H7 (cell line): ENCODE results near the gene ECSCR. TPM values are rescaled to one million over a fixed set of nuclear protein-coding genes. Genes with fewer than 3 reads are reported as not detected.
A peak's percentile ranks its signal among the peaks of the same experiment; 100 is the strongest.
"Not testable (repeated sequence)": the region's sequence is repeated elsewhere in the genome, so short reads cannot be mapped to it uniquely, and the experiment has no call there.

Source experiments
- DNase-seq: peaks from one replicate; pipeline ENCODE4 v3.0.0; 2012
- H3K27me3 ChIP-seq: 2 replicates; pipeline ENCODE4 v1.6.0; 2011; ENCODE audit warnings: mild to moderate bottlenecking, low read length; ENCODE audit not compliant: control insufficient read depth, insufficient read depth
- H3K36me3 ChIP-seq: replicated peaks from 2 replicates; pipeline ENCODE4 v1.5.1; 2011; ENCODE audit warnings: low read length; ENCODE audit not compliant: control insufficient read depth, insufficient read depth
- H3K4me3 ChIP-seq: 2 replicates; pipeline ENCODE4 v1.5.1; 2011; ENCODE audit warnings: low read depth, mild to moderate bottlenecking, control low read depth, low read length, moderate library complexity; ENCODE audit not compliant: insufficient read depth
- total RNA-seq: library from RNA; depleted of rRNA; stranded (reverse); fragments of >200 nt; shearing (Covaris generic); gene quantifications from 2 replicates; pipeline ENCODE4 v1.2.3, GENCODE V29; 2014

The ECSCR gene
- total RNA-seq, 1 experiment from 2014 or later, result 6.4 TPM

GRCh38 chr5:139481580-139482049, 19.1 kb upstream of the ECSCR start:
- no peak overlapping the region for H3K4me3 ChIP-seq
- no peaks in the 10 kb centered on the region for H3K27me3 ChIP-seq
- no peaks in the 10 kb centered on the region for H3K36me3 ChIP-seq
- peak; percentile 62 for DNase-seq

- Histone ChIP-seq H3K4me3 (no peak overlapping the region), H3K27me3 (no peaks in the 10 kb centered on the region), H3K36me3 (no peaks in the 10 kb centered on the region)
- no peak for DNase-seq
These were observed 18.6 kb upstream of the ECSCR start for GRCh38 chr5:139481122-139481533.

- DNase-seq, H3K4me3 ChIP-seq, H3K36me3 ChIP-seq, H3K27me3 ChIP-seq: not testable (repeated sequence)
These were observed 17.2 kb upstream of the ECSCR start for GRCh38 chr5:139479729-139480128.

GRCh38 chr5:139478657-139479423, 16.3 kb upstream of the ECSCR start:
- H3K27me3 ChIP-seq, H3K4me3 ChIP-seq, DNase-seq, H3K36me3 ChIP-seq: not testable (repeated sequence)

- no peak overlapping the region for H3K4me3 ChIP-seq
- no peaks in the 10 kb centered on the region for H3K27me3 ChIP-seq
- DNase-seq, result no peak
- no peaks in the 10 kb centered on the region for H3K36me3 ChIP-seq
These were observed 13.5 kb upstream of the ECSCR start for GRCh38 chr5:139475865-139476617.

GRCh38 chr5:139474890-139475791, 12.6 kb upstream of the ECSCR start:
- DNase-seq, result no peak
- no peak overlapping the region for H3K4me3 ChIP-seq

GRCh38 chr5:139473565-139473964, 11.0 kb upstream of the ECSCR start:
- Histone ChIP-seq H3K36me3 (no peaks in the 10 kb centered on the region), H3K4me3 (no peak overlapping the region), H3K27me3 (no peaks in the 10 kb centered on the region)
- no peak for DNase-seq

More at GRCh38 chr5:139474890-139475791, 12.6 kb upstream of the ECSCR start:
- H3K36me3 ChIP-seq, result no peaks in the 10 kb centered on the region
- no peaks in the 10 kb centered on the region for H3K27me3 ChIP-seq

- DNase-seq, result peak; percentile 86
- H3K27me3 ChIP-seq, result no peaks in the 10 kb centered on the region
- H3K36me3 ChIP-seq, result no peaks in the 10 kb centered on the region
- no peak overlapping the region for H3K4me3 ChIP-seq
These were observed 10.6 kb upstream of the ECSCR start for GRCh38 chr5:139473105-139473504.

GRCh38 chr5:139472386-139473030, 10.0 kb upstream of the ECSCR start:
- DNase-seq, result no peak
- H3K36me3 ChIP-seq, result no peaks in the 10 kb centered on the region
- no peaks in the 10 kb centered on the region for H3K27me3 ChIP-seq
- H3K4me3 ChIP-seq, result no peak overlapping the region

GRCh38 chr5:139470821-139471300, 8.3 kb upstream of the ECSCR start, which contains the start of gene SMIM33:
SMIM33 (plus strand) TSS chr5:139471004; CDS start chr5:139471122, 118 bp downstream.
- no peaks in the 10 kb centered on the region for H3K36me3 ChIP-seq
- no peaks in the 10 kb centered on the region for H3K27me3 ChIP-seq
- no peak within 1 kb of the TSS for H3K4me3 ChIP-seq
- DNase-seq, result no peak

GRCh38 chr5:139468421-139468931, 5.9 kb upstream of the ECSCR start:
- no peaks in the 10 kb centered on the region for H3K36me3 ChIP-seq
- no peaks in the 10 kb centered on the region for H3K27me3 ChIP-seq
- H3K4me3 ChIP-seq, result no peak overlapping the region
- peak; percentile 68 for DNase-seq

GRCh38 chr5:139461698-139462097, 845 bp downstream of the ECSCR start:
- H3K4me3 ChIP-seq, result no peak overlapping the region
- no peaks in the 10 kb centered on the region for H3K27me3 ChIP-seq
- H3K36me3 ChIP-seq, result no peaks in the 10 kb centered on the region
- DNase-seq, result peak; percentile 32

- Histone ChIP-seq H3K4me3 (no peak overlapping the region), H3K27me3 (no peaks in the 10 kb centered on the region), H3K36me3 (no peaks in the 10 kb centered on the region)
- no peak for DNase-seq
These were observed 1.4 kb downstream of the ECSCR start for GRCh38 chr5:139461176-139461575.
